VCaP (cell line): ENCODE measurements around the gene E2F8.

Experiments
- H3K27ac ChIP-seq: fragments of 450-650 bp; 2 replicates; pipeline ENCODE4 v1.5.1; 2017
- CTCF ChIP-seq: fragments of 450-650 bp; conservative IDR thresholded peaks from 2 replicates; pipeline ENCODE4 v1.5.1; 2017; ENCODE audit warnings: mild to moderate bottlenecking, moderate library complexity

The E2F8 gene

DNA sequence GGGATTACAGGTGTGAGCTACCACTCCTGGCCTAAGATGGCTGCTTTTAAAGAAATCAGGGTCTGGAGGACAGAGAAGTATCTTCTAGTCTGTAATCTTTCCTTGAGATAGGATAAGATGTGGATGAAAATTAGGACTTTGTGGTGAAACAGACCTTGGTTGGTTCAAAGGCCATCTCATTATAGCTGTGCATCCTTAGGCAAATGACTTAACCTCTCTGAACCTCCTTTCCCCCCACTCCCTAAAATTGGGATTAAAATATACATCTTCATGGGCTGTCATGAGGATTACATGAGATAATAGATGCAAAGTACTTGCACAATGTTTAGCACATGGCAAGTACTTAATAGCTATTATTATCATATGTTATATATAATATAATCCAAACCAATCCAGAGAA is 10.8 kb upstream of the E2F8 start:
- H3K27ac ChIP-seq = no peak overlapping the region

GRCh38 chr11:19246816-19247215 is 6.1 kb upstream of the E2F8 start:
- H3K27ac ChIP-seq = no peak overlapping the region
- TF ChIP-seq CTCF = no peak

More for the DNA sequence above, 10.8 kb upstream of the E2F8 start:
- TF ChIP-seq CTCF = no peak

- H3K27ac ChIP-seq = no peak overlapping the region
- no peak for TF ChIP-seq CTCF
These were observed 4.6 kb upstream of the E2F8 start for GRCh38 chr11:19245351-19245750.

GRCh38 chr11:19244621-19245020 is 3.9 kb upstream of the E2F8 start:
- no peak for TF ChIP-seq CTCF
- H3K27ac ChIP-seq = no peak overlapping the region

GRCh38 chr11:19244084-19244483 is 3.3 kb upstream of the E2F8 start:
- H3K27ac ChIP-seq = no peak overlapping the region
- TF ChIP-seq CTCF = no peak

- TF ChIP-seq CTCF = no peak
- no peak overlapping the region for H3K27ac ChIP-seq
These were observed 2.9 kb upstream of the E2F8 start for GRCh38 chr11:19243613-19244012.

DNA sequence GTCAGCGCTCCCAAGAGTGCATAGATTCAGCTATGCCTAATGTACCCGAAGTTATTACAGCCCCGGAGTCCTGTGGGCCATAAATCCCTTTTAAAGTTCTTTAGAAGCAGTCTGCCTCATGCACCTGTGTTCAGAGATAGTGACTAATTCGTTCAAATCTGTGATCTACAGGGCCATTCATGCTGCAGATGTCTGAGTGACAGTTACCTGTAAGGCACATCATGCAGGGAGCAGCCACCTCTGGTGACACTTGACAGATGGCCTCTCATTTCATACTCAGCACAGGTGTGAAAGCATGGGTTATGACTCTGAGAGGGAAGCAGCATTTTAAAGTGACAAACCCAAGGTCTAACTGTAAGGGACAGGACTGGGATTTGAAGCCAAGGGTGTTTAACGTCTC is 2.4 kb upstream of the E2F8 start:
- no peak overlapping the region for H3K27ac ChIP-seq
- TF ChIP-seq CTCF = no peak
